Measurements from ENCODE around the gene ETDA. TPM values are rescaled to one million over a fixed set of nuclear protein-coding genes. Genes with fewer than 3 reads are reported as not detected.

The ETDA gene
- total and polyA plus RNA-seq, 2 of the 13 experiments (the other 11 are each of a cell fraction or from before 2014, with no cell fraction given) = not detected

DNA sequence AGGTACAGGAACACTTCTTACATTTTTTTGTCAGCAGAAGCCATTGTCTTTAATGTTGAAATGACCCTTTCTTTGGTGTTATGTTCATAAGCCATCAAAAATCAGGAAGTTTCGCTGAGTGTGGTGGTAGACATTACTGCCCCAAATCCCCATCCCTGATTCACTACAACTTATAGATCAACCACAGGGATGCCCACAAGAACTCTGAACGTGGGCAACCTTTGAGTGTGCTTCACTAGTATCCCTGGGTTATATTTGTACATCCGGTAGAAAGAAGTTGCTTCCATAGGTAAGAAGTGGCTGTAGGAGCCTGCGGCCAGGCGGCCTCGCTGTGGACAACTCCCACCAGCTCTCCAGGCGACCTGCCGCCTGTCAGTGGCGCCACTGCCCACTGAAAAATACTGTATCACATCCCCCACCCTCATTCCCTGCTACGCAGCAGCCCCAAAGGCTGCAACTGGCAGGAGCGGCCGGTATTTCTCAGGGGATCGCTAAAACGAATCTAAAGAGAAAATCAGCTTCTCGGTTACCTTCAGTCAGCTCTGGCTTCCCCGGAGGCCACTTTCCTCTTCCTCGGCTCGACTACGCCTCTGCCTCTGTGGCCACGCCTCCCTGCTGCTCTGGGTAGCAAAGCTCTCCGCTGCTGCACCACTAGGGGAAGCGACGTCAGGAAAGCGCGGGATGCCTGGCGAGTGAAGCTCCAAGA is 43.5 kb downstream of the ETDA start:
- no peaks in the 10 kb centered on the region for H3K9me3 ChIP-seq (ENCODE audit: low read length)
- H3K4me3 ChIP-seq (replicated peaks in 1 of 3; ENCODE audit: insufficient read depth in 1 of 3, low read depth in 2 of 3, low read length in 3 of 3) = no peak overlapping the region
- no peak for ATAC-seq
- H3K9ac ChIP-seq (ENCODE audit: insufficient read depth, low read depth, low read length) = no peak overlapping the region
- ChIA-PET CTCF (ENCODE audit: low intra/inter-chr PET ratio, low total read pairs) (no interaction called here), POLR2A (no interaction called here)
- no peak for DNase-seq (ENCODE audit: low spot score)
- no peaks in the 10 kb centered on the region for H3K36me3 ChIP-seq (replicated peaks in 1 of 2; ENCODE audit: control insufficient read depth in 1 of 2, insufficient read depth in 2 of 2, low read length in 2 of 2)
- no peaks in the 10 kb centered on the region for H4K20me1 ChIP-seq (ENCODE audit: insufficient read depth, low read length)
- WGBS (ENCODE audit: low lambda C conversion rate) = 94% methylated on average over 15 of the region's 26 CpGs
- no peaks in the 10 kb centered on the region for H3K4me1 ChIP-seq (ENCODE audit: insufficient read depth, low read length)
- FAIRE-seq = no peak
- in situ Hi-C loops (cut with HindIII; ENCODE audit: extremely low pct_ligation_motif_present, low pct_unique_long_range_greater_than_20kb) = no loop called here
- no peaks in the 10 kb centered on the region for H3K27me3 ChIP-seq (ENCODE audit: control insufficient read depth in 1 of 2, insufficient read depth in 2 of 2, low read length in 2 of 2)
- no peak overlapping the region for H2AFZ ChIP-seq (ENCODE audit: low read length)
- H3K27ac ChIP-seq (ENCODE audit: extremely low read length, insufficient read depth, low read length) = no peak overlapping the region
- H3K4me2 ChIP-seq (ENCODE audit: low read depth, low read length) = no peak overlapping the region
- BruUV-seq (replicated peaks) = no TSS peak
- no peaks in the 10 kb centered on the region for H3K79me2 ChIP-seq (ENCODE audit: insufficient read depth, low read length)
- intact Hi-C loops (cut with micrococcal nuclease; ENCODE audit: unreplicated experiment) = no loop called here
- TF ChIP-seq ZNF256 (CRISPR knock-in tag; conservative IDR thresholded peaks at IDR 0.05) = no peak
- TF ChIP-seq ZC3H4 (CRISPR knock-in tag; IDR thresholded peaks at IDR 0.05; ENCODE audit: borderline replicate concordance) = no peak
- no peak for TF ChIP-seq ZNF720 (CRISPR knock-in tag; IDR thresholded peaks at IDR 0.05)
- TF ChIP-seq KMT2B (CRISPR knock-in tag; IDR thresholded peaks at IDR 0.05) = no peak
- TF ChIP-seq U2AF2 (IDR thresholded peaks at IDR 0.05; ENCODE audit: low read depth, low read length) = no peak
- TF ChIP-seq, protein P1, sequence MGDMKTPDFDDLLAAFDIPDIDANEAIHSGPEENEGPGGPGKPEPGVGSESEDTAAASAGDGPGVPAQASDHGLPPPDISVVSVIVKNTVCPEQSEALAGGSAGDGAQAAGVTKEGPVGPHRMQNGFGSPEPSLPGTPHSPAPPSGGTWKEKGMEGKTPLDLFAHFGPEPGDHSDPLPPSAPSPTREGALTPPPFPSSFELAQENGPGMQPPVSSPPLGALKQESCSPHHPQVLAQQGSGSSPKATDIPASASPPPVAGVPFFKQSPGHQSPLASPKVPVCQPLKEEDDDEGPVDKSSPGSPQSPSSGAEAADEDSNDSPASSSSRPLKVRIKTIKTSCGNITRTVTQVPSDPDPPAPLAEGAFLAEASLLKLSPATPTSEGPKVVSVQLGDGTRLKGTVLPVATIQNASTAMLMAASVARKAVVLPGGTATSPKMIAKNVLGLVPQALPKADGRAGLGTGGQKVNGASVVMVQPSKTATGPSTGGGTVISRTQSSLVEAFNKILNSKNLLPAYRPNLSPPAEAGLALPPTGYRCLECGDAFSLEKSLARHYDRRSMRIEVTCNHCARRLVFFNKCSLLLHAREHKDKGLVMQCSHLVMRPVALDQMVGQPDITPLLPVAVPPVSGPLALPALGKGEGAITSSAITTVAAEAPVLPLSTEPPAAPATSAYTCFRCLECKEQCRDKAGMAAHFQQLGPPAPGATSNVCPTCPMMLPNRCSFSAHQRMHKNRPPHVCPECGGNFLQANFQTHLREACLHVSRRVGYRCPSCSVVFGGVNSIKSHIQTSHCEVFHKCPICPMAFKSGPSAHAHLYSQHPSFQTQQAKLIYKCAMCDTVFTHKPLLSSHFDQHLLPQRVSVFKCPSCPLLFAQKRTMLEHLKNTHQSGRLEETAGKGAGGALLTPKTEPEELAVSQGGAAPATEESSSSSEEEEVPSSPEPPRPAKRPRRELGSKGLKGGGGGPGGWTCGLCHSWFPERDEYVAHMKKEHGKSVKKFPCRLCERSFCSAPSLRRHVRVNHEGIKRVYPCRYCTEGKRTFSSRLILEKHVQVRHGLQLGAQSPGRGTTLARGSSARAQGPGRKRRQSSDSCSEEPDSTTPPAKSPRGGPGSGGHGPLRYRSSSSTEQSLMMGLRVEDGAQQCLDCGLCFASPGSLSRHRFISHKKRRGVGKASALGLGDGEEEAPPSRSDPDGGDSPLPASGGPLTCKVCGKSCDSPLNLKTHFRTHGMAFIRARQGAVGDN (CRISPR knock-in tag; IDR thresholded peaks at IDR 0.05) = no peak
- TF ChIP-seq CTCF (CRISPR knock-in tag; IDR thresholded peaks at IDR 0.05) = no peak
- TF ChIP-seq ZFY (CRISPR knock-in tag; IDR thresholded peaks at IDR 0.05) = no peak
- TF ChIP-seq ATF1 (CRISPR knock-in tag; IDR thresholded peaks at IDR 0.05) = no peak
- TF ChIP-seq SP5 (CRISPR knock-in tag; IDR thresholded peaks at IDR 0.05; ENCODE audit: borderline replicate concordance, low read depth) = no peak
- no peak for TF ChIP-seq ZNF552 (CRISPR knock-in tag; IDR thresholded peaks at IDR 0.05; ENCODE audit: borderline replicate concordance)
- TF ChIP-seq PCBP2 (optimal IDR thresholded peaks at IDR 0.05; ENCODE audit: low read depth, low read length, poor library complexity, severe bottlenecking) = no peak
- no peak for TF ChIP-seq ZNF605 (CRISPR knock-in tag; IDR thresholded peaks at IDR 0.05)
- no peak for TF ChIP-seq CBX2 (IDR thresholded peaks at IDR 0.05; ENCODE audit: low read depth, low read length)
- no peak for TF ChIP-seq CBX2 (CRISPR knock-in tag; IDR thresholded peaks at IDR 0.05; ENCODE audit: low read depth)
- TF ChIP-seq, protein P2, sequence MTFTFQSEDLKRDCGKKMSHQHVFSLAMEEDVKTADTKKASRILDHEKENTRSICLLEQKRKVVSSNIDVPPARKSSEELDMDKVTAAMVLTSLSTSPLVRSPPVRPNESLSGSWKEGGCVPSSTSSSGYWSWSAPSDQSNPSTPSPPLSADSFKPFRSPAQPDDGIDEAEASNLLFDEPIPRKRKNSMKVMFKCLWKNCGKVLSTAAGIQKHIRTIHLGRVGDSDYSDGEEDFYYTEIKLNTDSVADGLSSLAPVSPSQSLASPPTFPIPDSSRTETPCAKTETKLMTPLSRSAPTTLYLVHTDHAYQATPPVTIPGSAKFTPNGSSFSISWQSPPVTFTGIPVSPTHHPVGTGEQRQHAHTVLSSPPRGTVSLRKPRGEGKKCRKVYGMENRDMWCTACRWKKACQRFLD (CRISPR knock-in tag; IDR thresholded peaks at IDR 0.05; ENCODE audit: borderline replicate concordance) = no peak
- TF ChIP-seq SPEN (CRISPR knock-in tag; IDR thresholded peaks at IDR 0.05; ENCODE audit: low read depth) = no peak
- no peak for TF ChIP-seq ZKSCAN5 (CRISPR knock-in tag; IDR thresholded peaks at IDR 0.05)
- TF ChIP-seq CBX1 (IDR thresholded peaks at IDR 0.05; ENCODE audit: low read depth) = no peak
- TF ChIP-seq ZNF136 (CRISPR knock-in tag; IDR thresholded peaks at IDR 0.05; ENCODE audit: low read depth) = no peak
